GM10266 (cell line): ENCODE data around the gene IL18R1.

Experiments
- DNase-seq: peaks from one replicate; pipeline ENCODE4 v3.0.0; 2012; ENCODE audit errors: extremely low spot score
- TF ChIP-seq, protein P1 (sequence below): IDR thresholded peaks from 2 replicates; pipeline ENCODE4 v1.5.1; 2012; ENCODE audit warnings: mild to moderate bottlenecking, low read depth; ENCODE audit not compliant: control insufficient read depth, insufficient read depth; ENCODE audit errors: missing control alignments

The IL18R1 gene

DNA sequence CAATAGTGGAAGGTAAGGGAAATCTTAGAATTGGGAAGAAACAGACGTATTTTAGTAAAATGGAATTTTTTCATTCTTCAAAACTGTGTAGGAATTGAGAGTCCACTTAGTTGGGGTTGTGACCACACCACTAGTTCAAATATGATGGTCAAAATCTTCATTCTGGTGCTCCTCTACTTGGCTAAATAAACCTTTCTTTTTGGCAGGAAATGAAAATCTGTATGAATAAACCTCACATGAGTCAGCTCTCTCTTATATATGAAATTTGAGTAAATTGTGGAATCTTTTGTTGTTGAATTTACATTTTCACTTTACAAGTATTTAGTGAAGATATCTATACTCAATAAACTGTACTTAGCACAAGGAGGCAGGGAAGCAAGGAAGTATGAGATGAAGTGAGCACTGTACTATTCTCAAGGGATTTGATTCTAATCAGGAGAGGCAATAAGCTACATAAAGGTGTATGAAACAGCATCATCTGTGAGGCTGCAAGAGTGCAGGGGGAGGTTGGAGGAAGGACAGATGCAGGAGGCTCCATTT lies 20.5 kb downstream of the IL18R1 start:
- DNase-seq, result no peak
- TF ChIP-seq, protein P1, sequence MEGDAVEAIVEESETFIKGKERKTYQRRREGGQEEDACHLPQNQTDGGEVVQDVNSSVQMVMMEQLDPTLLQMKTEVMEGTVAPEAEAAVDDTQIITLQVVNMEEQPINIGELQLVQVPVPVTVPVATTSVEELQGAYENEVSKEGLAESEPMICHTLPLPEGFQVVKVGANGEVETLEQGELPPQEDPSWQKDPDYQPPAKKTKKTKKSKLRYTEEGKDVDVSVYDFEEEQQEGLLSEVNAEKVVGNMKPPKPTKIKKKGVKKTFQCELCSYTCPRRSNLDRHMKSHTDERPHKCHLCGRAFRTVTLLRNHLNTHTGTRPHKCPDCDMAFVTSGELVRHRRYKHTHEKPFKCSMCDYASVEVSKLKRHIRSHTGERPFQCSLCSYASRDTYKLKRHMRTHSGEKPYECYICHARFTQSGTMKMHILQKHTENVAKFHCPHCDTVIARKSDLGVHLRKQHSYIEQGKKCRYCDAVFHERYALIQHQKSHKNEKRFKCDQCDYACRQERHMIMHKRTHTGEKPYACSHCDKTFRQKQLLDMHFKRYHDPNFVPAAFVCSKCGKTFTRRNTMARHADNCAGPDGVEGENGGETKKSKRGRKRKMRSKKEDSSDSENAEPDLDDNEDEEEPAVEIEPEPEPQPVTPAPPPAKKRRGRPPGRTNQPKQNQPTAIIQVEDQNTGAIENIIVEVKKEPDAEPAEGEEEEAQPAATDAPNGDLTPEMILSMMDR, result no peak

DNA sequence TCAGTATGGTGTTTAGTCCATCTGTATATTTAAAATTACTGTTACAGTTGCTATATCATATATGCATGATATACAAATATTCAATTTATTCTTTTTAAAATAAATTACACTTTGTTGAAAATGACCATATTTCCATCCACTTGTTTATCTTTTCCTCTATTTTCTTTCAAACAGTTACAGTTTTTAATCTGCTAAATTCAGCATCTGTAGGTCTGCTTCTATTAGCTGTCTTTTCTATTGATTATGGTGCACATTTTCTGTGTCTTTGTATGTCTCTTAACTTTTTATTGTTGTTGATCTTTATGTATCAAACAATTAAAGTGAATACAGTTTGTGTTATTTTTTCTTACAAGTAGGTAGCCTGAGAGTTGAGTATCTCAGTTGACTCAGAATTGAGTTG lies 28.1 kb downstream of the IL18R1 start:
- TF ChIP-seq, protein P1, result no peak
- no peak for DNase-seq

DNA sequence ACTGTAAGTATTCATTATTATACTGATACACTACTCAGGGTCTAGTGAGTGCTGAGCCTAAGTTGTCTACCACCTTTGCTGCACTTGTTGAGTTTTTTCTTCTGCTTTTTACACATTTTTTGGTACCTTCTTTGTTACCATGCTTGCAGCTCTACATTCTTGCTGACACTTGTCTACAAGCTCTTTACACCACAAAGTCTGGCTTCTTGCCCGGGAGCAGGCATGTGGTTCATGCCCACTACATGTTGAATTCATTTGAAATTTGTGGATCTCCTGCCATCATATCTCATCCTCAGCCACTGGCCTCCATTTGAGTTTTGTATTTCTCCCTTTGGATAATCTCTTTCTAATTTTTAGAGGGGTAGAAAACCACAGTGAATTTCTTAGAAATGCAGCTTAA lies 29.9 kb downstream of the IL18R1 start:
- TF ChIP-seq, protein P1, result no peak
- no peak for DNase-seq

DNA sequence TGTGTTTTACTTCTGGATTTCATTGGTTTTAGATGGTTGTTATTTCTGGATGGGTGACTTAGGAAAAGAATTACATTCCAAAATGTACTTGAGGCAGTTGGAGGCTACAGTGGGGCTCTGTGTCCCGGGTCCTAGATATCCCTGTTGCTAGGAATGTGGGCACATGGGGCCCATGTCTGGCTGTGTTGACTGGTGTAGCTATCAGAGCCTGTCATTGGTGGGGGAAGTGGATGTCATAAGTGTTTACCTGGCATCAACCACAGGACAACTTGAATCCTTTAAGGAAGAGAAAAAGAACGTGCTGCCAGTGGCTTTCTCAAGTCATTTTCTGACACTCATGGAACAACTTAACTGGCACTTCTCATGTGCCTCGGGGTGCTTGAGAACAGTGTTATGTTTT lies 30.4 kb downstream of the IL18R1 start:
- DNase-seq, result no peak
- TF ChIP-seq, protein P1, result no peak

DNA sequence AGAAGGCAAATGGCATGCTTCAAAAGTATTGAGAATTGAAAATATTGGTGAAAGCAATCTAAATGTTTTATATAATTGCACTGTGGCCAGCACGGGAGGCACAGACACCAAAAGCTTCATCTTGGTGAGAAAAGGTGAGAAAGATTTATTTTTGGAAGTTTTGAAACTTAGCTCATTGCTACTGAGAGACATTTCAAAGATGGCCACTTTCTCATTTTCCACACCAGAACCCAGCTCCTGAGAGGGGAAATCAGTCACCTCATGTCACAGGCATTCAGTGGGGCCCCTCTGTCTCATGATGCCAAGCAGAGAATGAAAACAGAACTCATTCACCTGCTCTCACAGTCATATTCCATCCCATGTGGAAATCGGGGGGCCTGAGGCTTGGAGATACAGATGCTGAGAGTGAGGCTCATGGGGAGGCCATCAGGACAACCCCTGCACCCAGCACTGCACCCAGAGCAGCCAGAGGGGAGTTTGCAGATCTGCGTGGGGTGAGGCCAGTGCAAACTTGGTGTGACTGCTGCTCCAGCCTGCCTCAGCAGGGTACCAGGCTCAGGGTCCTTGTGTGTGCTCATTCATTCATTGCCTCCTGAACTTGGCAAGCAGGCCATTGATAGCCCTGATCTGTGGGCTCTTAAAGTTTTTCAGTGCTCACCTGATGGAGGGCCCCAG lies 31.4 kb downstream of the IL18R1 start:
- DNase-seq, result peak; percentile 29
- TF ChIP-seq, protein P1, result no peak

DNA sequence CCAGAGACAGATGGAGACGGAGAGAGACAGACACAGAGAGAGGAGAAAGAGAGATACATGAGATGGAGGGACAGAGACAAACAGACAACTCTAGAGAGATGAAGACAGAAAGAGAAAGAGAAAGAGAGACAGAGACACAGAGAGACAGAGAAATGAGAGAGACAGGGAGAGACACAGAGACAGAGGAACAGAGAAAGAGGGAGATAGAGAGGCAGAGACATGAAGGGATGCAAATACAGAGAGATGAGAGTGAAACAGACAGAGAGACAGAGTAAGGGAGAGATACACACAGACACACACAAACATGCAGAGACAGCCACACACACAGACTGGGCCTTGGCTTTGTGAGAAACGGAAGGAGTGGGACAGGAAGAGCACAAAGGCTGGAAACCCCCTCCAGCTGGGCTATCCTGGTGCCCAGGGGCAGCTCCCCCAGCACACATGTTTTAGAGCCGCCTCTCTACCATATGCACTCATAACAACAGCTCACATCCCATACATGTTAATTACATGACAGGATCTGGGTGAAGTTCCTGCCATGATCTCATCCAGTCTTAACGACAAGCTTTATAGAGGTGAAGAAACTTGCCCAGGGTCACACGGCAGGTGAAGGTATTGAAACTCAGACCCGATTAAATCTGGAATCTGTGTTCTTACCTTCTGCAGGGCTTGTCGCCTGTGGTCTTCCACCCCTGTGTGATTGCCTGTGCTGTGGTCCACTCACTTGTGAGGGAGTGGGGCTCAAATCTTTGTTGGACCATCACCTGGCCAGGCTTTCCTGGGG lies 32.4 kb downstream of the IL18R1 start:
- TF ChIP-seq, protein P1, result no peak
- peak; percentile 56 for DNase-seq

DNA sequence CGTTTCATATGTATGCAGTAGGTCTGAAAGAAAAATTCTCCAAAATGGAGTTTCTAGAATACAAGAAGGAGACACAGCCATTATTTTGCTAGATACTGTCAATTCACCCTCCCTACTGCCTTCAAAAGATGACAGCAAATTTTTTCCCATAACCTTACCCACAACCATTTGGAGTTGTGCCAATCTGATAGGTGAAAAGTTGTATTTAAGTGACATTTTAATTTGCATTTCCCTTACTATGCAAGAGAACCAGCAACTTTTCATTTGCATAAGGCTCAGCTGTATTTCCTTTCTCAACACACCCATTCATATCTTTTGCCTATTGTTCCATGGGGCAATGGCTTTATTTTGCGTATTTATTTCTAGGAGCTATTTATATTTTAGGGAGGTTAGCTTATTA lies 36.0 kb downstream of the IL18R1 start:
- DNase-seq, result no peak
- TF ChIP-seq, protein P1, result no peak
